ENCODE results near the gene KITLG. TPM values are rescaled to one million over a fixed set of nuclear protein-coding genes. Genes with fewer than 3 reads are reported as not detected.

The KITLG gene
- total RNA-seq, 1 experiment from 2014 or later: 7.4 TPM

DNA sequence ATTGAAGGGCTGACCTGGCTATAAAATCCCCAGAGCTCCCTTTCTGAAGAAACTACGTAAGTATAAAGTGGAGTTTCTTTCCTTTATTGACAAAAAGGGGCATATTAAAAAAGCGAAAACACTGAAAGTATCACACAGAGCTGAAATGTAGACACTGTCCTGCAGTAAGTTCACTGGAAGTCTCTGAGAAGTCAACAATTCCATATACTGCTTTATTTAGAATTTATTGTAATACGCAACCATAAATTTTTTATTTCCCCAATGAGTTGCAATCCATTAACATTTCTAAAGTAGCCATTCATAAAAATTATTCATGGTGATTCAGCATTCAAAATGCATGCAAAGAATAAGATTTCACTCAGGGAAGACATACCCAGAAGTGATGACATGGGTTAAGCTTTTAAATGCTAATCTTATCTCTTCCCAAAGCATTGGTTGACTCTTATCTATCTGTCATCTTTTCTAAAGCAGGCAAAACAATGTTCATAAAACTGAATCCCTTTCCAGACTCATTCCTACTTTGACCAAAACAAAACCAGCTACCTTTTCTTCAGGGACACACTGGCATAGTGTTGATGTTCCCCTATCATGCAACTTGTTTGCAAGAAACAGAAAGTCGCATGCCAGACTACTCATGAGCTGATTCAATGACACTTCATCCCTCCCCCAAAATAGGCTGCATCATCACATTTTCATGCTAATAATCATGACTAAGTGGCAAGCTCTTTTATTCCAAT lies 17.3 kb downstream of the KITLG start:
- no peak for ATAC-seq
- Histone ChIP-seq H3K4me1 (ENCODE audit: control insufficient read depth, insufficient read depth, low read length) (0 out of 2 replicates have a peak, but pooled peaks cover 3% of the 10 kb centered on the region), H3K36me3 (ENCODE audit: control insufficient read depth, insufficient read depth, low read length) (no peaks in the 10 kb centered on the region), H3K27ac (ENCODE audit: low read length) (no peak overlapping the region), H3K27me3 (ENCODE audit: control insufficient read depth, insufficient read depth, low read length) (no peaks in the 10 kb centered on the region), H3K9me3 (ENCODE audit: control insufficient read depth, insufficient read depth, low read depth, low read length) (no peaks in the 10 kb centered on the region), H3K4me3 (ENCODE audit: low read depth in 2 of 2, low read length in 2 of 2) (no peak overlapping the region)
- no TSS peak for BruUV-seq (replicated peaks)
- in situ Hi-C loops (cut with HindIII; ENCODE audit: low pct_unique_long_range_greater_than_20kb, low sequenced_read_pairs) (no loop called here), intact Hi-C loops (cut with micrococcal nuclease; ENCODE audit: unreplicated experiment) (no loop called here)
- ChIA-PET CTCF (no interaction called here), POLR2A (no interaction called here)
- TF ChIP-seq, protein P1, sequence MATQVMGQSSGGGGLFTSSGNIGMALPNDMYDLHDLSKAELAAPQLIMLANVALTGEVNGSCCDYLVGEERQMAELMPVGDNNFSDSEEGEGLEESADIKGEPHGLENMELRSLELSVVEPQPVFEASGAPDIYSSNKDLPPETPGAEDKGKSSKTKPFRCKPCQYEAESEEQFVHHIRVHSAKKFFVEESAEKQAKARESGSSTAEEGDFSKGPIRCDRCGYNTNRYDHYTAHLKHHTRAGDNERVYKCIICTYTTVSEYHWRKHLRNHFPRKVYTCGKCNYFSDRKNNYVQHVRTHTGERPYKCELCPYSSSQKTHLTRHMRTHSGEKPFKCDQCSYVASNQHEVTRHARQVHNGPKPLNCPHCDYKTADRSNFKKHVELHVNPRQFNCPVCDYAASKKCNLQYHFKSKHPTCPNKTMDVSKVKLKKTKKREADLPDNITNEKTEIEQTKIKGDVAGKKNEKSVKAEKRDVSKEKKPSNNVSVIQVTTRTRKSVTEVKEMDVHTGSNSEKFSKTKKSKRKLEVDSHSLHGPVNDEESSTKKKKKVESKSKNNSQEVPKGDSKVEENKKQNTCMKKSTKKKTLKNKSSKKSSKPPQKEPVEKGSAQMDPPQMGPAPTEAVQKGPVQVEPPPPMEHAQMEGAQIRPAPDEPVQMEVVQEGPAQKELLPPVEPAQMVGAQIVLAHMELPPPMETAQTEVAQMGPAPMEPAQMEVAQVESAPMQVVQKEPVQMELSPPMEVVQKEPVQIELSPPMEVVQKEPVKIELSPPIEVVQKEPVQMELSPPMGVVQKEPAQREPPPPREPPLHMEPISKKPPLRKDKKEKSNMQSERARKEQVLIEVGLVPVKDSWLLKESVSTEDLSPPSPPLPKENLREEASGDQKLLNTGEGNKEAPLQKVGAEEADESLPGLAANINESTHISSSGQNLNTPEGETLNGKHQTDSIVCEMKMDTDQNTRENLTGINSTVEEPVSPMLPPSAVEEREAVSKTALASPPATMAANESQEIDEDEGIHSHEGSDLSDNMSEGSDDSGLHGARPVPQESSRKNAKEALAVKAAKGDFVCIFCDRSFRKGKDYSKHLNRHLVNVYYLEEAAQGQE (IDR thresholded peaks at IDR 0.05; ENCODE audit: insufficient read depth in 1 of 2, low read depth in 2 of 2, low read length in 1 of 2): no peak
- TF ChIP-seq SIN3A (IDR thresholded peaks at IDR 0.05; ENCODE audit: borderline replicate concordance, insufficient read depth, low read depth, low read length) (no peak), TCF7L2 (IDR thresholded peaks at IDR 0.05; ENCODE audit: low read depth, low read length) (no peak), POLR2AphosphoS5 (IDR thresholded peaks at IDR 0.05; ENCODE audit: low read depth, low read length) (no peak)
- TF ChIP-seq, protein P2, sequence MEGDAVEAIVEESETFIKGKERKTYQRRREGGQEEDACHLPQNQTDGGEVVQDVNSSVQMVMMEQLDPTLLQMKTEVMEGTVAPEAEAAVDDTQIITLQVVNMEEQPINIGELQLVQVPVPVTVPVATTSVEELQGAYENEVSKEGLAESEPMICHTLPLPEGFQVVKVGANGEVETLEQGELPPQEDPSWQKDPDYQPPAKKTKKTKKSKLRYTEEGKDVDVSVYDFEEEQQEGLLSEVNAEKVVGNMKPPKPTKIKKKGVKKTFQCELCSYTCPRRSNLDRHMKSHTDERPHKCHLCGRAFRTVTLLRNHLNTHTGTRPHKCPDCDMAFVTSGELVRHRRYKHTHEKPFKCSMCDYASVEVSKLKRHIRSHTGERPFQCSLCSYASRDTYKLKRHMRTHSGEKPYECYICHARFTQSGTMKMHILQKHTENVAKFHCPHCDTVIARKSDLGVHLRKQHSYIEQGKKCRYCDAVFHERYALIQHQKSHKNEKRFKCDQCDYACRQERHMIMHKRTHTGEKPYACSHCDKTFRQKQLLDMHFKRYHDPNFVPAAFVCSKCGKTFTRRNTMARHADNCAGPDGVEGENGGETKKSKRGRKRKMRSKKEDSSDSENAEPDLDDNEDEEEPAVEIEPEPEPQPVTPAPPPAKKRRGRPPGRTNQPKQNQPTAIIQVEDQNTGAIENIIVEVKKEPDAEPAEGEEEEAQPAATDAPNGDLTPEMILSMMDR (IDR thresholded peaks at IDR 0.05): no peak
- DNase-seq (ENCODE audit: low read depth, low spot score): no peak

GRCh38 chr12:88562151-88562550 lies 18.1 kb downstream of the KITLG start:
- ChIA-PET POLR2A (no interaction called here), CTCF (no interaction called here)

More at GRCh38 chr12:88562151-88562550, 18.1 kb downstream of the KITLG start:
- ATAC-seq: no peak
- no peaks in the 10 kb centered on the region for H3K27me3 ChIP-seq (ENCODE audit: control insufficient read depth, insufficient read depth, low read length)
- in situ Hi-C loops (cut with HindIII; ENCODE audit: low pct_unique_long_range_greater_than_20kb, low sequenced_read_pairs) (no loop called here), intact Hi-C loops (cut with micrococcal nuclease; ENCODE audit: unreplicated experiment) (no loop called here)
- H3K27ac ChIP-seq (ENCODE audit: low read length): no peak overlapping the region
- DNase-seq (ENCODE audit: low read depth, low spot score): no peak
- TF ChIP-seq SIN3A (IDR thresholded peaks at IDR 0.05; ENCODE audit: borderline replicate concordance, insufficient read depth, low read depth, low read length) (no peak), TCF7L2 (IDR thresholded peaks at IDR 0.05; ENCODE audit: low read depth, low read length) (no peak), POLR2AphosphoS5 (IDR thresholded peaks at IDR 0.05; ENCODE audit: low read depth, low read length) (no peak)
- TF ChIP-seq, protein P2 (IDR thresholded peaks at IDR 0.05): no peak
- TF ChIP-seq, protein P1 (IDR thresholded peaks at IDR 0.05; ENCODE audit: insufficient read depth in 1 of 2, low read depth in 2 of 2, low read length in 1 of 2): no peak
- H3K4me1 ChIP-seq (ENCODE audit: control insufficient read depth, insufficient read depth, low read length): 0 out of 2 replicates have a peak, but pooled peaks cover 3% of the 10 kb centered on the region
- no TSS peak for BruUV-seq (replicated peaks)
- no peaks in the 10 kb centered on the region for H3K36me3 ChIP-seq (ENCODE audit: control insufficient read depth, insufficient read depth, low read length)
- H3K4me3 ChIP-seq (ENCODE audit: low read depth in 2 of 2, low read length in 2 of 2): no peak overlapping the region
- H3K9me3 ChIP-seq (ENCODE audit: control insufficient read depth, insufficient read depth, low read depth, low read length): no peaks in the 10 kb centered on the region
